ENCODE results near the gene NF2.
A peak's percentile ranks its signal among the peaks of the same experiment; 100 is the strongest.

Gene NF2

DNA sequence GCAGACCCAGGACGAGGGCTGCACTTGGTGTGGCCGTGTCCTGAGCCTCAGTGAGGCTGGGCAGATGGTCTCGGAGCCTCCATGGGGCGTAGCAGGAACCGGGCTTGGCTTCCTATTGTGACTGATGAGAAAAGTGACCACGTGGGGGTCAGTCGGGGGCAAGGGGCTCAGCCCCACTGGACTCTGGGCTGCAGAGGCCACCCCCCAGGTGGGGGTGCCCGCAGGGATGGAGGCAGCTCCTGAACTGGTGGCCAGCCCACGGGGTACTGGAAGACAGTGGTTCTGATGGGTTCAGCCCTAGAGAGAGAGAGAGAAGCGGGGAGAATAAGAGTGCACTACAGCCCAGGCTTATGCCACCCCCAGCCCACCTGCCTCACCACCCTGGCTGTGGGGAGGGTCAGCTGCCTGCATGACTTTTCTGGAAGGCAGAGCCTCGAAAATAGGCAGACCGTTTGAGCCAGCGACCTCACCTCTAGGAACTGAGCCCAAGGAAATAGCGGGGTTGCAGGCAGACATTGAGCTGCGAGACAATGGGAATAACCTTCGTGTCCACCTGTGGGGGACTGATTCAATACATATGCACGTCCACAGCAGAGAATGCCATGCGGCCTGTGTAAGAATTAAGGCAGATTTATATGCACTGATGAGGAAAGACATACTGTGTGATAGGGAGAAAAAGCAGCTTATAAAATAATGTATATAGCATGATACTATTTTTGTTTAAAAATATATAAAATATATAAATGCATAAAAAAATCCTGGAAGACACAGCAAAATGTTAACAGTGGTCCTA is 127.8 kb downstream of the NF2 start:
- no peak for ATAC-seq (replicated peaks; ENCODE audit: extremely low read depth, poor library complexity, severe bottlenecking)
- Mint-ChIP-seq H3K27ac (ENCODE audit: low read depth) (no peak overlapping the region), H3K9me3 (no peaks in the 10 kb centered on the region)

DNA sequence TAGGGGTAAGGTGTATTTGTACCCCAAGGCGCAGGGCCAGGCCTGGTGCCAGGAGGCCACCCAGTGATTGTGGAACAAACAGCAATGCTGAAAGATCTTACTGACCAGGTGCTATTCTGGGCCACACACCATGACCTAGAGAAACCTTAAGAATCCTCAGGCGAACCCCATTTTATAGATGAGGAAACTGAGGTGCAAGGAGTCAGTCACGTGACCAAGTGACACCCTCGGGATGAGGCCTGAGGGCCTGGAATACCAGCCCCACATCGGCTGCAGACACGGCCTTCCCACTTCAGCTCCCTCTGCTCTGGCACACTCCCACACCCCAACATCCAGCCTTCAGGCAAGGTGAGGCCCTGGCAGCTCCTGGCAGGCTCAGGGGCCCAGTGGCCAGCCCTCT is 129.4 kb downstream of the NF2 start:
- Mint-ChIP-seq H3K27me3 (no peaks in the 10 kb centered on the region), H3K36me3 (ENCODE audit: insufficient read depth) (peaks cover 9% of the 10 kb centered on the region), H3K9me3 (no peaks in the 10 kb centered on the region), H3K4me3 (no peak overlapping the region), H3K4me1 (no peaks in the 10 kb centered on the region), H3K27ac (ENCODE audit: low read depth) (no peak overlapping the region)
- no peak for ATAC-seq (replicated peaks; ENCODE audit: extremely low read depth, poor library complexity, severe bottlenecking)
- DNase-seq (ENCODE audit: low spot score in 2 of 2), result no peak

More for the DNA sequence above, 127.8 kb downstream of the NF2 start:
- Mint-ChIP-seq H3K27me3 (no peaks in the 10 kb centered on the region), H3K4me1 (no peaks in the 10 kb centered on the region), H3K4me3 (no peak overlapping the region), H3K36me3 (ENCODE audit: insufficient read depth) (peaks cover 5% of the 10 kb centered on the region)
- no peak for DNase-seq (ENCODE audit: low spot score in 2 of 2)

DNA sequence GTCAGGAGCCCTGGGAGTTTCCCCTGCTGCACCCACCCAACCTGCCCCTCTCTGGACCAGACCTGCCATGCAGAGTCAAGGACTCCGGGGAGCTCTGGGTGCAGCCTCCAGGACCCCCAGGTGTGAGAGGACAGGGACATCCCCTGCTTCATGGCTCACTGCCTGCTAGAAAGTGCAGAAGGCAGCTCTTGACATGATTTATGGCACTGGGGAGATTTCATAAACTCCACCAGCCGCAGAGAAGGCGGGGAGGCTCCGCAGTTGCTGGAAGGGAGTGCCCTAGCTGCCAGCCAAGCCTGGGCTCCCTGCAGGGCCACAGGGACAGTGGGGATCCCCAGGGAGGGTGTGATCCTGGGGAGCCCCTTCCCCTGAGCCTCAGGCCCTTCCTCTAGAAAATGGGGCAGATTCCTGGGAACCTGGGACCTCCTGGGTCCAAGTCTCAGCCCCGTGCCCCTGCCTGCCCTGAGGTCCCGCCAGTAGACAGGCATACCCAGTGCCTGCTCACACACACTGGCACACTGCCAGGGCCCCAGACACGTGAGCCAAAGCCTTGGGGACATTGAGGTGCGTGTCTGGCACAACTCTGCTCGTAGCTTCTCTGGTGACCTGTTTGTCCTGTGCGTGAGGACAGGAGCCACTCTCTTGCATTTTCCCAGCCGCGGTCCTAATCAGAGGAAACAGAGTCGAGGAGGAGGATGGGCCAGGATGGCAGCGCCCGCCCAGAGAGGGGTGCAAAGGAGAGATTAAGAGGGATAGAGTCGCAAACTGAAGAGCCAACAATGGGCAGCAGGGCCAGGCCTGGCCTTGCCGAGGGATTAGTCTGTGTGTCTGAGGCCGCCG is 130.1 kb downstream of the NF2 start:
- Mint-ChIP-seq H3K9me3 (no peaks in the 10 kb centered on the region), H3K4me3 (no peak overlapping the region), H3K36me3 (ENCODE audit: insufficient read depth) (peaks cover 9% of the 10 kb centered on the region), H3K27ac (ENCODE audit: low read depth) (no peak overlapping the region), H3K27me3 (no peaks in the 10 kb centered on the region), H3K4me1 (no peaks in the 10 kb centered on the region)
- ATAC-seq (replicated peaks; ENCODE audit: extremely low read depth, poor library complexity, severe bottlenecking) (no peak), DNase-seq (ENCODE audit: low spot score in 2 of 2) (no peak)

DNA sequence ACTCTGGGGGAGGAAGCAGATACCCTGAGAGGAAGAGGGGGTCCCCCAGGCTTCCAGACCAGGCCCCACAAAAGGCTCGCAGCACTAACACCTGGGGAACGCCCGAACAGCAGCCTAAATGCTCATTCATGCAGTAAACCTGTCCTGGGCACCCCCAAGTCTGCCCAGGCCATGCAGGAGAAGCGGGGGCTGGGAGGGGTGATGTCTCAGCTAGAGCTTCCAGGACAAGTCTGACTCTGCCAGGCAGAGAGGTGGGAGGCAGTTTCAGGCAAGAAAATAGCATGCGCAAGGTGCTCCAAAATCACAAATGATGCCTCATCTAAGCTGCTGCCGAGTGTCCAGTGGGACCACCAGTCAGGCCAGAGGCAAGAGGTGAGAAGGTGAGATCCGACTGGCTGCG is 131.0 kb downstream of the NF2 start:
- ATAC-seq (replicated peaks; ENCODE audit: extremely low read depth, poor library complexity, severe bottlenecking) (no peak), DNase-seq (ENCODE audit: low spot score in 2 of 2) (no peak)
- no peak overlapping the region for H3K4me3 Mint-ChIP-seq
- H3K27ac Mint-ChIP-seq (ENCODE audit: low read depth), result no peak overlapping the region
- H3K9me3 Mint-ChIP-seq, result no peaks in the 10 kb centered on the region
- no peaks in the 10 kb centered on the region for H3K4me1 Mint-ChIP-seq
- H3K27me3 Mint-ChIP-seq, result no peaks in the 10 kb centered on the region
- H3K36me3 Mint-ChIP-seq (ENCODE audit: insufficient read depth), result peaks cover 9% of the 10 kb centered on the region

DNA sequence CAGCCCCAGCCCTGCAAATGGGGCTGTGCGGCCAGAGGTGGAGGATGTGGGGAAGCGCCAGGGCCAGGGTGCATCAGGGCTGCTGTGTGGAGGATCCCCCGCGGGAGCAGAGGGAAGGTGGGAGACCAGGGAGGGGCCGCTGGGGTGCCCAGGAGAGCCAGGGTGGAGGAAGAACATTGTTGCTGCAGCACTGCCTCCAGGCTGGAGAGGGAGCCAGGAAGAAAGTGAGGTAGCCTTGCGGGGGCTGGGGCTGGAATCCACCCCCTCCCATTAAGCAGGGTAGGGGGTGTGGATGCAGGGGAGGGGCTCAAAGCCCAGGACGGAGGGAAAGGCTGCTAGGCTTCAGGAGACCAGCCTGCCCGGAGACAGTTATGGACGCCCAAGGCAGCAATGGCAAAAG is 131.4 kb downstream of the NF2 start:
- H3K4me3 Mint-ChIP-seq, result no peak overlapping the region
- no peaks in the 10 kb centered on the region for H3K9me3 Mint-ChIP-seq
- DNase-seq (ENCODE audit: low spot score in 2 of 2) (no peak), ATAC-seq (replicated peaks; ENCODE audit: extremely low read depth, poor library complexity, severe bottlenecking) (no peak)
- H3K4me1 Mint-ChIP-seq, result no peaks in the 10 kb centered on the region
- H3K27me3 Mint-ChIP-seq, result no peaks in the 10 kb centered on the region
- peaks cover 9% of the 10 kb centered on the region for H3K36me3 Mint-ChIP-seq (ENCODE audit: insufficient read depth)
- no peak overlapping the region for H3K27ac Mint-ChIP-seq (ENCODE audit: low read depth)

DNA sequence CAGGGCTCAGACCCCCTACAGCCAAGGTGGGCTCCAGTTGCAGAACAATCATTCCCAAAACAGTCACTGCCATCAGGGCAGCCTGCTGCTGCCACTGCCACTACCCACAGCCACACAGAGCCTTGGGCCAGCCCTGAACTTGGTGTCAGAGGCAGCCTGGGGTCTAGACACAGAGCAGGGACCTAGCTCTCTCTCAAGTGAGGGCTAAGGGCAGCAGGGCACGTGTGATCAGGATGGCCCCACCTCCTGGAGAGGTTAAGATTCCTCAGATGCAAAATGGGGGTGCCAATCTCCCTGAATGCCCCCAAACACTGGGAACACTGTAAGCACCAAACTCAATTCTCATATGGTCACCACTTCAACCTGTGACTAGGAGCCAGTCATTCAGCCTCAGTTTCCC is 132.0 kb downstream of the NF2 start:
- Mint-ChIP-seq H3K27me3 (no peaks in the 10 kb centered on the region), H3K4me3 (no peak overlapping the region), H3K27ac (ENCODE audit: low read depth) (no peak overlapping the region), H3K4me1 (no peaks in the 10 kb centered on the region), H3K9me3 (no peaks in the 10 kb centered on the region), H3K36me3 (ENCODE audit: insufficient read depth) (peaks cover 9% of the 10 kb centered on the region)
- ATAC-seq (replicated peaks; ENCODE audit: extremely low read depth, poor library complexity, severe bottlenecking), result no peak
- DNase-seq (ENCODE audit: low spot score in 2 of 2), result no peak

DNA sequence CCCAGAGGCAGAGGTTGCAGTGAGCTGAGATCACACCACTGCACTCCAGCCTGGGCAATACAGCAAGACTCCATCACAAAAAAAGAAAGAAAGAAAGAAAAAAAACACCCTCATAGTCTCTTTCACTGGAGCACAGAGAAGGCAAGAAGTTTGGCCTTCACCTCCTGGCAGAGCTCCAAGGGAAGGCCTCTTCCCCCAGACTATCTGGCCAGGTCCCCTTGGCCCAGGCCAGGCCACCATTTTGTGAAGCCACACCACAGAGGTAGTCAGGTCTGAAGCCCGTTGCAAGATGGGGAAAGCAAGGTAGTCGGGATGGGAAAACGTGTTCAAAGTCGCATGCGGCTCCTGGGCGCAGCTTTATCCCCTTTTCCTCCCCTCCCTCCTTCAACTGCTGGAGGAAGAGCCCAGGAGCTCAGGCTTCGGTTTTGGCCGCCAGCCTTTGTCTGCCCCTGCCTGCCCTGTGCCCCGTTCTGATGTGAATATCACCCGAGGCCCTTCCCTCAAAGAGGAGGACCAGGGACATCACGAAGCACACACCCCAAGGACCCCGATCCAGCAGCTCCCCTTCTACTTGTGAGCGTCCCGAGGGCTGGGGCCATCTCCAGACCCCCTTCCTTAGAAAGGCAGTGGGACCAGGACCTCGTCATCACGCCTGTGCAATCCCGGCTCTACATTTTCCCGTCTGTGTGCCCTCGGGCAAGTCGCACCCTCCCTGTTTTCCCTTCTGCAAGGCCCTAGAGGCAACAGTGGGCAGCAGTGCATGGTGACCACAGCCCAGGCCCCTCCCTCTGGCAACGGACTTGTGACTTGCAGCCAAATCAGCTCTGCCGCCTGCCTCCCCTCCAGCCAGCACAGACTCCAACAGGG is 134.1 kb downstream of the NF2 start:
- H3K36me3 Mint-ChIP-seq (ENCODE audit: insufficient read depth), result peaks cover 9% of the 10 kb centered on the region
- H3K27ac Mint-ChIP-seq (ENCODE audit: low read depth), result no peak overlapping the region
- no peaks in the 10 kb centered on the region for H3K4me1 Mint-ChIP-seq
- ATAC-seq (replicated peaks; ENCODE audit: extremely low read depth, poor library complexity, severe bottlenecking), result no peak
- no peaks in the 10 kb centered on the region for H3K9me3 Mint-ChIP-seq
- no peak overlapping the region for H3K4me3 Mint-ChIP-seq
- no peaks in the 10 kb centered on the region for H3K27me3 Mint-ChIP-seq
- DNase-seq (ENCODE audit: low spot score in 2 of 2), result no peak

DNA sequence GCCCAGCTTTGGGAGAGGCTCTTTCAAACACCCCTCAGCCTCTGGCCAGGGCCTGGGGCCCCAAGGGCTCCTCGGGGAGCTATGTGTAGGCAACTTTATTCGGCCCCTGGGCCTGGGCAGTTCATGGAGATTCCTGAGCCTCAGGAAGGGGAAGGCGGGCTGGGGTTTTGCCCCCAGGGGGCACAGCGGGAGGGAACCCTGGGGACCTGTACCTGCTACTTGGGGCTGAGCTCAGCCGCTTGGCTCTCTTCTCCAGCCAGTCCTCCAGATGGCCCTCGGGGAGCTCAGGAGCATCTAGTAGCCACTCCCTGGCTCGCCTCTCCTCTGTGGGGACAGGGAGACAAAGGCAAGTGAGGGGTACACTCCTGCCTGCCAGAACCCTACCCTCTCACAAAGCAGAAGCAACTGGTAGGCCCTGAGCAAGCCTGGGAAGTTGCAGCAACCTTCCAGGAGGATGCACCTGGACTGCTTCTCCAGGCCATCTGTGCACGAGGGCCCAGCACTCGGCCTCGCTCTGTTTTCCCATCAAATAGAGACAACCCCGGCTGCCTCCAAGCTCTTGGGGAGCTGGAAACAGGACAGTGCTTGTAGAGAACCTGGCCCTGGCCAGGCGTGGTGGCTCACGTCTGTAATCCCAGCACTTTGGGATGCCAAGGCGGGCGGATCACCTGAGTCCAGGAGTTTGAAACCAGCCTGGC is 134.8 kb downstream of the NF2 start:
- no peak overlapping the region for H3K27ac Mint-ChIP-seq (ENCODE audit: low read depth)
- no peak overlapping the region for H3K4me3 Mint-ChIP-seq
- H3K4me1 Mint-ChIP-seq, result no peaks in the 10 kb centered on the region
- ATAC-seq (replicated peaks; ENCODE audit: extremely low read depth, poor library complexity, severe bottlenecking) (no peak), DNase-seq (ENCODE audit: low spot score in 2 of 2) (no peak)
- no peaks in the 10 kb centered on the region for H3K27me3 Mint-ChIP-seq
- peaks cover 9% of the 10 kb centered on the region for H3K36me3 Mint-ChIP-seq (ENCODE audit: insufficient read depth)
- H3K9me3 Mint-ChIP-seq, result no peaks in the 10 kb centered on the region

DNA sequence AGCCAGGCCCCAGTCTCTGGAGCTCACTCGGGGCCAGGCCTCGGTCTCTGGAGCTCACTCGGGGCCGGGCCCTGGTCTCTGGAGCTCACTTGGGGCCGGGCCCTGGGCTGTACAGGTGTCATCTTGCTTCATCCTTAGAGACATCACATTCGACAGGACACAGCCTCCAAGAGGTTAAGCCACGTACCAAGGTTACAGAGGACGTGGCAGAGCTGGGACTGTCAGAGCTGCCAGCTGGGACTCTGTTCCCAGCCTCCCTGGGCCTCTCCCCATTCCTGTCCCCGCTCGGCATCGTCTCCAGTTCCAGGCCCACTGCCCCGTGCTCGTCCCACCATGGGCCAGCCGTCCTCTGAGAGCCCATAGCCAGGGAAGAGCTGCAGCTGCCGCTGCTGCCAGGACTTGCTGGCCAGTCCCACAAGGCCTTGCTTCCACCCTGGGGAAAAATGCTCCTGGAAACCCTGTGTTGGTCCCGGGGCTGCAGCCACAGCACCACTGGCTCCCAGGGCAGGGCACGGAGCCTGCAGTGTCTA is 136.0 kb downstream of the NF2 start:
- Mint-ChIP-seq H3K27ac (ENCODE audit: low read depth) (no peak overlapping the region), H3K36me3 (ENCODE audit: insufficient read depth) (peaks cover 9% of the 10 kb centered on the region), H3K9me3 (no peaks in the 10 kb centered on the region), H3K4me1 (no peaks in the 10 kb centered on the region), H3K27me3 (no peaks in the 10 kb centered on the region), H3K4me3 (no peak overlapping the region)
- ATAC-seq (replicated peaks; ENCODE audit: extremely low read depth, poor library complexity, severe bottlenecking), result no peak
- no peak for DNase-seq (ENCODE audit: low spot score in 2 of 2)

DNA sequence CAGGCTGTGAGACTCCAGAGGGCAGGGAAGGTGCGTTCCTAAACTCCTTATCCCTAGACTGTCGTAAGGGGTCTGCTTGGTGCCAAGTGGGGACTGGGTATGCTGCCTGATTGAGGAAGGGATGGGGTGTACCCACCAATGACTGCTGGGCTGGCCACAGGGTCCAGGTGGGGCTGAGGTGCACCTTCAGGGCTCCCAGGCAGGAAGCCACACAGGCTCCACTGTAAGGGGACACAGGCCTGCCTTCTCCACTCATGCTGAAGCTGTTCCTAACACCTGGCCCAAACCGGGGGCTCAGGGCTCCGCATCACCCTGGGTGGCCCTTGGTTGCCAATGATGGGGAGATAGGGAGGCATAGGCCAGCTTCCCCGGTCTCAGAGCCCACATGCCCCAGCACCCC is 136.8 kb downstream of the NF2 start:
- Mint-ChIP-seq H3K36me3 (ENCODE audit: insufficient read depth) (peaks cover 9% of the 10 kb centered on the region), H3K27me3 (no peaks in the 10 kb centered on the region), H3K27ac (ENCODE audit: low read depth) (no peak overlapping the region), H3K4me3 (no peak overlapping the region), H3K4me1 (no peaks in the 10 kb centered on the region), H3K9me3 (no peaks in the 10 kb centered on the region)
- DNase-seq (ENCODE audit: low spot score in 2 of 2) (no peak), ATAC-seq (replicated peaks; ENCODE audit: extremely low read depth, poor library complexity, severe bottlenecking) (no peak)

DNA sequence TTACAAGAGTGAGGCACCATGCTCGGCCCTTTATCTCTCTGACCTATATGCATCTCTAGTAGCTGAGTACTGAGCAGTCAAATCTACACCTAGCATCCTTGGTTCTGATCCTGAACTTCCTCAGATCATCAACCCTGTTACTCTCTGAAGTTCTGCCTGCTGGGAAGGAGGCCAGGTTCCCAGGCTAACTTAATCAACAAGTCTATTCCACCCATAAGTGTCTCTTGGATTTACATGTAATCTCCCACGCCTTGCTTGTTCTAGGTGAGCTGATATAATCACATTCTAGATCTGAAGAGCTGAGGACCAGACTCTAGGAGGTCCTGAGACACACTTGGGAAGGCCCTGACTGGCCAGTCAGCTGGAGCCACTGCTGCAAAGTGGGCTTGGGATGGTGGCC is 138.5 kb downstream of the NF2 start:
- H3K4me3 Mint-ChIP-seq, result no peak overlapping the region
- H3K4me1 Mint-ChIP-seq, result no peaks in the 10 kb centered on the region
- H3K36me3 Mint-ChIP-seq (ENCODE audit: insufficient read depth), result peaks cover 8% of the 10 kb centered on the region
- peak overlapping the region; percentile 23 for H3K27ac Mint-ChIP-seq (ENCODE audit: low read depth)
- no peak for ATAC-seq (replicated peaks; ENCODE audit: extremely low read depth, poor library complexity, severe bottlenecking)
- no peak for DNase-seq (ENCODE audit: low spot score in 2 of 2)
- no peaks in the 10 kb centered on the region for H3K27me3 Mint-ChIP-seq
- no peaks in the 10 kb centered on the region for H3K9me3 Mint-ChIP-seq

DNA sequence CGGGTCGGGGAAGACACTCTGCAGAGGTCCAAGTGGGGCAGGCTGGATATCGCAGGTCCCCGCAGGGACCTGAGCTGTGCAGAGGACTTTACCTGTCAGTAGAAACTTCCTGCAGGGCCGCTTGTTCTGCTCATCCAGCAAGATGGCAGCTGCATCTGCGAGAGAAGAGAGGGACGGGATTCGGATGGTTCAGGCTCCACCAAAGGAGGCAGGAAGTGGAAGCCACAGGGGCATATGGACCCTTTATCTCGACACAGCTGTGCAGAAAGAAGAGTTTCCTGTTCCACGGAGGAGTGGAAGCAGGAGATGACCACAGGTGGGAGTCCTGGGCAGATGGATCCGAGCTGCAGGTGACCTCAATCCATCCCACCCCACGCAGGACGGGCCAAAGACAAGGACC is 138.9 kb downstream of the NF2 start:
- H3K27ac Mint-ChIP-seq (ENCODE audit: low read depth), result no peak overlapping the region
- no peaks in the 10 kb centered on the region for H3K9me3 Mint-ChIP-seq
- H3K4me1 Mint-ChIP-seq, result no peaks in the 10 kb centered on the region
- no peaks in the 10 kb centered on the region for H3K27me3 Mint-ChIP-seq
- no peak overlapping the region for H3K4me3 Mint-ChIP-seq
- H3K36me3 Mint-ChIP-seq (ENCODE audit: insufficient read depth), result peaks cover 8% of the 10 kb centered on the region
- ATAC-seq (replicated peaks; ENCODE audit: extremely low read depth, poor library complexity, severe bottlenecking), result no peak
- DNase-seq (ENCODE audit: low spot score in 2 of 2), result no peak
